HG02642 (cell line): Measurements from ENCODE around the gene PET117.
"Not testable (repeated sequence)": the region's sequence is repeated elsewhere in the genome, so short reads cannot be mapped to it uniquely, and the experiment has no call there.

Experiments
- ATAC-seq: cut with Tn5 transposase; IDR thresholded peaks from one replicate; pipeline ENCODE4 v1.9.1; 2021; ENCODE audit warnings: mild to moderate bottlenecking; ENCODE audit not compliant: unreplicated experiment, poor library complexity

Gene PET117

DNA sequence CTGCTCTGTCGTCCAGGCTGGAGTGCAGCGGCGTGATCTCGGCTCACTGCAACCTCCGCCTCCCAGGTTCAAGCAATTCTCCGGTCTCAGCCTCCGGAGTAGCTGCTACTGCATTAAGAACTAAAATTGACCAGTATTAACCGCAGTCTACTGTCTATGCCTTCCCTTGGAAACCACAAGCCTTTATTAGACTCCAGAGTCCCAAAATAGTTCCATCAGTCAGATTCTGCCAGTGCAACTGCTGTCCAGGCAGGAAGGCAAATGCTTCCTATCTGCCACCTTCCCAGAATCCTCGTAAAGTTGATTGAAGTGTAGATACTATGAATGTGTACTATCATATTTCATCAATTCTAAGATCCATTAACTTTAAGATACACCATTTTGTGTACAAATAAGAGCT is 16.7 kb downstream of the PET117 start:
- no peak for ATAC-seq

DNA sequence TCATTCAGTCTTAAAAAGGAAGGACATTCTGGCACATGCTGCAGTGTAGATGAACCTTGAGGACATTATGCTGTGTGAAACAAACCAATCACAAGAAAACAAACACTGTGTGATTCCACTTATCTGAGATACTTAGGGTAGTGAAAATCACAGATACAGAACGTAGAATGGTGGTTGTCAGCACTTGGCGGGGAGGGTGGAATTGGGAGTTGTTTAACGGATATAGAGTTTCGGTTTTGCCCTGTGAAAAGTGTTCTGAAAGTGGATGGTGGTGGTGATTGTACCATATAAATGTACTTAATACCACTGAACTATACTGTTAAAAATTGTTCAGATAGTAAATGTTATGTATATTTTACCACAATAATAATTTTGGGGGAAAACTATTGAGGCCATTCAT is 18.4 kb downstream of the PET117 start:
- no peak for ATAC-seq

DNA sequence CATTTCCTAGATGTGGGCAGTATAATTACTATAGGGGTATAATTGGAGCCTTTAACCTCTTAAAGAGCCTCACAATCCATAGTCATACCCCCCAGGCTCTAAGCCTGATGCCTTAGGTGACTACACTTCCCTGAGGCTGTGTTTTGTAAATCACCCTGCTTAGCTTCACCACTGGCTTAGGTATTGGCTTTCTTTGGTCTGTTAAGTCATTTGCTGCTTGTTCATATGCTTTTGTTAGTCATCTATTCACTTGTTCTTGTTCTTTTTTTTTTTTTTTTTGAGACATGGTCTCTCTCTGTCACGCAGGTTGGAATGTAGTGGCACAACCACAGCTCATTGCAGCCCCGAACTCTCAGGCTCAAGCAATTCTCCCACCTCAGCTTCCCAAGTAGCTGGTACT is 26.7 kb downstream of the PET117 start:
- ATAC-seq, result no peak

DNA sequence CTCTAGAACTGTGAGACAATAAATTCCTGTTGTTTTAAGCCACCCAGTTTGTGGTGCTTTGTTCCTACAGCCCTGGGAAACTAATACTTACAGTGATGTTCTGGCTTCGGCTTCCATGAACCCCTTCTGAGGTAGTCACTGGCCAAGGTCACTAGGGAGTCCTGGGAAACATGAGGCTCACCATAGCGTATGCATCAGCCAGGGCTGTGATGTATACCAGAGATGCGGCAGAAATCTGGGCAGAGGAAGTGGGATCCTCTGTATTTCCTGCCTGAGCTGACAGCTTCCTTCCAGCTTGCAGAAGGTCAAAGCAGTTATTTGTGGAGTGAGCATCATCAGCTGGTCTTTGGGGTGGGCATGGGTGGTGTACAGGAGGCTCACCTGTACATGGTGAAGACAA is 27.9 kb downstream of the PET117 start:
- no peak for ATAC-seq

DNA sequence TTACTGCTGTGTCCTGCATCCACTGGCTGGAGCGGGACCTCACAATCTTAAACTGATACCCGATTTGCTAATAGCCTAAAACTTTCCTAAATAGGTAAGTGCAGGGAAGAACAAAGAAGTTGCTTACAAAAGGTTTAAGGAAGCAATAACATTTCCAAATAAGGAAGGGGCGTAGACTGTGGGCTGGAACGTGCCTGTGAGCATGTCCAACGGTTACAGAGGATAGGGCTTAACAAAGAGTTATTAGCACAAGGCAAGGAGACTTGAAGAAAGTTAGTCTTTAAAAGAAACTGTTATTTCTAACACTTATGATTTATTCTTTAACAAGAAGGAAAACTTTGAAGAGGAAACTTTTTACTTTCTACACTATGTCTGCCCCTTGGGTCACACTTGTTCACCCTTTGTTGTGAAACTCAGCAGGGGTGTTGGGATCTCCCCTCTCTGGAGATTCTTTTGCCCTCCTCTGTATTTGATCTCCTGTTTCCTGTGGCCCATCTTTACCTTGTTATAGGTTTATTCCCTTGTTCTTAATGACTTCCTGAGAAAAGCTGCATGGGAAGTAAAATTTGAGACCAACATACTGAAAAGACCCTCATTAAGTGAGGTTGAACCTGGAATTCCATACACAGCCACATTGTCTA is 28.7 kb downstream of the PET117 start:
- no peak for ATAC-seq

DNA sequence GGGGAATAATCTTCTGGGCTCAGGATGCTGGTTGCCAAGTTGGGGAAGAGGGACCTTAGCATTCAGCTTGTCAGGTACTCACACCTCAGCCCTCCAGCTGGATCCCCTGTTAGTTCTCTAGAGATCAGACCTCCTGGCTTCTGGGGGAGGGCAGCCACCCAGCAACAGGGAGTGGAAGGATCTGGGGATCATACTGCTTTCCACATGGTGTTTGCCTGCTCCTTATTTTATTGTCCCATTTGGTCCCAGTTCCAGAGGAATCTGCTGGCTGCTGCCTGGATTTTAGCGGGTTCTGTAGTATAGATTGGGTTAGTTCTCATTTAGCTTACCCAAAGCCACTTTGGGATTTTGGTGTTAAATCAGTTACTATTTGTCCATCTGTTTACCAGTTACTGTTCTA is 29.3 kb downstream of the PET117 start:
- no peak for ATAC-seq

DNA sequence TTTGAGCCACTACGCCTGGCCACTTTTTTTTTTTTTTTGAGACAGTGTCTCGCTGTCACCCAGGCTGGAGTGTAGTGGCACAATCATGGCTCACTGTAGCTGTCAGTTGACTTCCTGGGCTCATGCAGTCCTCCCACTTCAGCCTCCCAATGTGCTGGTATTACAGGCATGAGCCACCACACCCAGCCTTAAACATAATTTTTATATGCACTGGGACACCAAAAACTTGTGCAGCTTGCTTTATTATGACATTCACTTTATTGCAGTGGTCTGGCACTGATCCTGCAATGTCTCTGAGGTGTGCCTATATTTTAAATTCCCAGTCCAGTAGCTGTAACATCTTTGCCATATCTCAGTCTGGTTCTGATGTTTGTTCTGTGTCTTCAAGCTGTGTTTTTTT is 34.7 kb downstream of the PET117 start:
- ATAC-seq, result no peak

DNA sequence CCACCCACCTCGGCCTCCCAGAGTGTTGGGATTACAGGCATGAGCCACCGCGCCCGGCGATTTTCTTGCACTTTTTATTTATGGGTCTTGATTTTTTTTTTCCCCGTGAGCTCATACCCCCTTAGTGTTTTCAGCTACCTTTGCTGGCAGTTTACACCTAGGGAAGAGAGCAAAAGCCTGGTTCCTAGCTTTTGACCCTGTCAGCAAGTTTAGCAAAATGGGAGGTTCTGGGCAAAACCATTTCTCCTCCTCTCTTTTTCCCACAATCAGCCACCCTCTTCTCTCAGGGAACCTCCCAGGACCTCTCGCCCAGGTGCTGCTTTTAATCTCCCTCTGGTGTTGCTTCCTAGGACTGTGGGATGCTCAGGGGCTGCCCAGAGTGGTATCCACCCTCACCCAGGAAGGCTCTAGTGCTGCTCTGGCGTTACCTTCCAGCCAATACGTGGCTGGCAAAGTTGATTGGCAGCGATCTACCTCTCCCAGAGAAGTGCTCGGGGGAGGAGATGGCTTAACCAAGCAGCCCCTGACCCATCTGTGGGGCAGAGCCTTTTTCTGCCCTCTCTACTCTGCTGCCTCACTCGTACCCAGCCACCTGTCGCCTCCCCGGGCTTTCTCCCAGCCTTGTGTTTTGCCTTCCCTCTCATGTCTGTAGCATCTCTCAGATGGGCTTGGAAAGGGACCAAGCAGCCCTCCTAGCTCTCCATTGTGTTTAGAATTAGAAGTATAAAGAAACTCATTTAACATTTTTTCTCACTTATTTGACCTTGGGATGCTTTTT is 37.4 kb downstream of the PET117 start:
- no peak for ATAC-seq

DNA sequence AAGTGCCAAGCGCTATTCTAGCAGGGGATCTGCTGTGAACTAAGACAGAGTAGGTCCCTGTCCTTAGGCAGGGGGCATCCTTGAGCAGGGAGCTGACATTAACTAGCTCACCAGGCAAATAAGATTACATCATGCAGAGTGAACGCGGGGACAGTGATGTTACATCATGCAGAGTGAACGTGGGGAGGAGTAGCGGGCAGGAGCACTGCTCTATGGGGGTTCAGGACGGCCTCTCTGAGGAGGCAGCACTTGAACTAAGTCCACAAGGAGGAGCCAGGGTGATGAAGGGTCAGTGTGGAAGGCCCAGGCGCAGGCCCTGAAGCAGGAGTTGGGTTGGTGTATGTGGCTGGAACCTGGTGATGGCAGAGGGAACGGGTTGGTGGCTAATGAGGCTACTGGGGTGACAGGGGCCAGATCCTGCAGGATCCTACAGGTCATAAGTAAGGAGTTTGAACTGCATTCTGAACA is 38.7 kb downstream of the PET117 start:
- ATAC-seq, result no peak

DNA sequence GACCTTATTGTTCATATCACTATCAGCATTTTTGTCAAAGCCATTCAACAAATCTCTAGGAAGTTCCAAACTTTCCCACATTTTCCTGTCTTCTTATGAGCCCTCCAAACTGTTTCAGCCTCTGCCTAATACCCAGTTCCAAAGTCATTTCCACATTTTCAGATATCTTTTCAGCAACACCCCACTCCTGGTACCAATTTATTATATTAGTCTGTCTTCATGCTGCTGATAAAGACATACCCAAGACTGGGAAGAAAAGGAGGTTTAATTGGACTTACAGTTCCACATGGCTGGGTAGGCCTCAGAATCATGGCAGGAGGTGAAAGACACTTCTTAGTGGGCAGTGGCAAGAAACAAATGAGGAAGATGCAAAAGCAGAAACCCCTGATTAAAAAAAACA is 42.7 kb downstream of the PET117 start:
- ATAC-seq, result not testable (repeated sequence)

DNA sequence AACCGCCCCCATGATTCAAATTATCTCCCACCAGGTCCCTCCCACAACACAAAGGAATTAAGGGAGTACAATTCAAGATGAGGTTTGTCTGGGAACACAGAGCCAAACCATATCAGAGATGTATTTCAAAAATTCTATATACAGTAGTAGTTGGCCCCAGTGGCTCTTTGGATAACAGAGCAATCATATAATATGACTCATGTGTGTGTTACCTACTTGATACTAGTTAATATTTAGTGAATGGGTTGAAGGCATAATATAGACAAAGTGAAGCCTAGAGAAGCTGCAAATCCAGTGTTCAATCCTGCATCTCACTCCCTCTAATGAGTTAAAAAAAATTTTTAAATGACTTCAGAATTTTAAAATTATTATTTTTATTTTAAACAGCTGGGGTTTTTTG is 43.2 kb downstream of the PET117 start:
- no peak for ATAC-seq

DNA sequence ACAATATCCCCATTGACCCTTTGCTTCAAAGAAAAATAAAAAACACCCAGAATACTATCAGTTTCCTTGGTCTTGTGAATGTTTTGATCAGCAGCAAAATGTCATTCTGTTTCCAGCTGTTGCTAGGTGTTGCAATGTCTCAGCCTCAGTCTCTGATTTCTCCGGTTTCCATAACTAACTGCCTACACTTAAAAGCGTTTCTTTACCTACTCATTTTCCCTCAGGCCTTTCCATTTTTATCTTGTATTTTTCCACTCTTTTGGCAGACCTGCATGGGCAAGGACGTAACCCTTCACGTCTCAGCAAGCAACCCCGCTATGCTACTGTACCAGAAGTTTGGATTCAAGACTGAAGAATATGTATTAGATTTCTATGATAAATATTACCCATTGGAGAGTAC is 49.4 kb downstream of the PET117 start:
- no peak for ATAC-seq

DNA sequence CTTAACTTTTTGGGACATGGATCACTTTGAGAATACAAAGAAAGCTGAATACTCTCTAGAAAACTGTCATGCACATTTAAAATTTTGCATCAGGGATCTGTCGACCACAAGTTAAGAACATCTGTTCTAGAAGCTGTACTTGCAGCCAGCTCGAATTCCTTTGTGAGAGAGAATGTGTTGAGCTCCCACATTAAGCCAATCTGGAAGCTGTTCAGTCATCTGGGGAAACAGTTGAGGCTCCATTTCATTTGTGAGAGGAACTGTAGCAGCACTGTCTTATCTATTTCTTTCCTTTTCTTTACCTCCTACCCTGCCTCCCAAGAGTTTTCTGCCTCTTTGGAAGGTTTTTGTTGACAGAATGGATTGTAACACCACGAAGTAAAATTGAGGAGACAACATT is 50.8 kb downstream of the PET117 start:
- ATAC-seq, result no peak

DNA sequence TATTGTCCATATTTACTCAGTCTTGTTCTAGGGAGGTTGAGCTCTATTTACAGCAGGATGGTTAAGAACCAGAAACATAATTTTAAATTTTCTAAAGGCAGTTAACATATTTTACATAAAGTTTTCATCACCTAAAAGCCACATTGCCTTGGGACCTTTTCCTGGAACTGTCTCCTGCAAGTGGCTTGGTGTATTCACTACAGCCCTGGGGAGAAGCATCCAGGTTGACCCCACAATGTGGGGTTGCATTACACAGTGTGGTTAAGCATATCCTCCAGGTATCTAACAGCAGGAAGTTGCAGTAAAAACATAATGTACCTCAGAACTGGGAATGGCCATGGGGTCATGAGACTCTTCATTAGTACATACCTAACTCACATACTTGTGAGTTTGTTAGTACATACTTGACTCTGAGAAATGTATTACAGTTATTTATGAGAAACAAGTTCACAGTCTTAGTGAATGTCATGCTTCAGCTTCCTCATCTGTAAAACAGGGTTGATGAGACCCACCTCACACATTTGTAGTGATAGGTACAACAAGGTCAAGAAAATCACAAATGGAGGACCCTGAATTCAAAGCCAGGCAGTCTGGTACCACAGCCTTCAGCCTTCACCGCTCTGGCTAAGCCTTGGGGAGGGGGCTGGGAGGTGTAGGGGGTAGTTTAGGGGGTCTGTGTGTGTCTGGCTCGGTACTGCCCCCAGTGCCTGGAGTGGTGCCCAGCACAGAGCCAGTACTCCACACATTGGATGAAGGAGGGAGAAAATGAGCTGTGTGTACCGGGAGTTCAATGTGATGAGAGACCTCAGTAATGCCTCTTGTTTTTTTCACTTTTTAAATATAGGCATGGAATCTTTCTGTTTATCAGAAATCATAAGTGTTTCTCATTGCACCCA is 52.9 kb downstream of the PET117 start:
- ATAC-seq, result no peak

DNA sequence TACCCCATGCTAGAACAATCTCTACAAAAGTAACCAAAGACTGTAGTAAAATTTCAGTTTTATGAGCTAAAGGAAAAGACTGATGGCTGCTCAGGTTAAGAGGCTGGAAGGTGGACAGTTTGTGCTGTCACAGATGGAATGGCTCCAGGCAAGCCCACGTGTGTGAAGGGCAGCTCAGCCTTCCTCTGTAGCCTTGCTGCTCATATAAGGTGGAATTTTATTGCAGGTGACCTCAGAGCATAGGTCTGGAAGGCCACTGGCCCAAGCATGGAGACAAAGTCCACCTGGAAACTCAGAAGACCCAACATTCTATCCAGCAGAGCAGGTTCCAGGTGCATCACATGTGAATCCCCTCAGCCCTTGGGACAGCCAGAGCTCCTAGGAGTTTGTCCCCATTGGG is 53.6 kb downstream of the PET117 start:
- ATAC-seq, result no peak
